Right atrium auricular region (tissue), 2 donors: ENCODE measurements around the gene FMNL2. TPM values are rescaled to one million over a fixed set of nuclear protein-coding genes. Genes with fewer than 3 reads are reported as not detected.
A peak's percentile ranks its signal among the peaks of the same experiment; 100 is the strongest.
"Not testable (repeated sequence)": the region's sequence is repeated elsewhere in the genome, so short reads cannot be mapped to it uniquely, and the experiment has no call there.

Source experiments
- DNase-seq: peaks from one replicate; pipeline ENCODE4 v3.0.0-alpha.2; 2019; ENCODE audit warnings: low spot score
- H3K27ac ChIP-seq, 2 donors: fragments of 200-600 bp; sonication (generic); 1 replicate in 1 of 2; 2 replicates in 1 of 2; pipeline ENCODE4 v1.5.1; 2016 to 2019
- H3K27me3 ChIP-seq, 2 donors: fragments of 200-600 bp; sonication (generic); one replicate each; pipeline versions ENCODE4 v1.5.1 to v1.6.0; 2017 to 2019
- H3K36me3 ChIP-seq: fragments of 200-600 bp; sonication (generic); one replicate; pipeline ENCODE4 v1.5.1; 2016
- H3K4me1 ChIP-seq, 2 donors: fragments of 200-600 bp; sonication (generic); one replicate each; pipeline versions ENCODE4 v1.5.1 to v1.6.0; 2017 to 2019
- H3K4me3 ChIP-seq, 2 donors: fragments of 200-600 bp; sonication (generic); 1 replicate in 1 of 2; 2 replicates in 1 of 2; pipeline ENCODE4 v1.5.1; 2017 to 2019; ENCODE audit warnings: mild to moderate bottlenecking in 1 of 2, moderate library complexity in 1 of 2
- H3K9me3 ChIP-seq, 2 donors: fragments of 200-600 bp; sonication (generic); one replicate each; pipeline ENCODE4 v1.5.1; 2019
- CTCF ChIP-seq, 2 donors: fragments of 200-600 bp; sonication (generic); IDR thresholded peaks; one replicate each; pipeline ENCODE4 v1.5.1; 2019; ENCODE audit warnings: antibody characterized with exemption in 2 of 2
- total RNA-seq, 2 donors: library from RNA; depleted of rRNA; stranded (reverse); fragments of >200 nt; gene quantifications; one replicate each; pipeline ENCODE4 v1.1.0, GENCODE V29; 2016

Gene FMNL2
- total RNA-seq, 2 donors from 2014 or later = 6.0 to 11.5 TPM

GRCh38 chr2:152322222-152322621, 12.8 kb upstream of the FMNL2 start:
- Histone ChIP-seq H3K9me3 (no peaks in the 10 kb centered on the region), H3K4me1 (no peaks in the 10 kb centered on the region), H3K27ac (no peak overlapping the region), H3K4me3 (no peak overlapping the region), H3K36me3 (no peaks in the 10 kb centered on the region), H3K27me3 (no peaks in the 10 kb centered on the region)
- DNase-seq = no peak
- TF ChIP-seq CTCF (IDR thresholded peaks at IDR 0.05) = no peak

- not testable (repeated sequence) for DNase-seq, H3K36me3 ChIP-seq, H3K27ac ChIP-seq, H3K4me1 ChIP-seq, H3K9me3 ChIP-seq, H3K4me3 ChIP-seq, H3K27me3 ChIP-seq
Observed at GRCh38 chr2:152325126-152325525, 9.8 kb upstream of the FMNL2 start.

- H3K27me3 ChIP-seq = no peaks in the 10 kb centered on the region
Observed at GRCh38 chr2:152326710-152327109, 8.3 kb upstream of the FMNL2 start.

GRCh38 chr2:152328013-152328412, 7.0 kb upstream of the FMNL2 start:
- H3K36me3 ChIP-seq = no peaks in the 10 kb centered on the region
- H3K9me3 ChIP-seq = no peaks in the 10 kb centered on the region
- H3K4me3 ChIP-seq = no peak overlapping the region
- no peak for DNase-seq
- no peak overlapping the region for H3K27ac ChIP-seq
- no peak for TF ChIP-seq CTCF (IDR thresholded peaks at IDR 0.05)
- H3K4me1 ChIP-seq = no peaks in the 10 kb centered on the region
- H3K27me3 ChIP-seq = no peaks in the 10 kb centered on the region

More at GRCh38 chr2:152326710-152327109, 8.3 kb upstream of the FMNL2 start:
- DNase-seq = no peak
- no peak for TF ChIP-seq CTCF (IDR thresholded peaks at IDR 0.05)
- Histone ChIP-seq H3K4me3 (no peak overlapping the region), H3K4me1 (no peaks in the 10 kb centered on the region), H3K27ac (no peak overlapping the region), H3K9me3 (no peaks in the 10 kb centered on the region), H3K36me3 (no peaks in the 10 kb centered on the region)

- H3K36me3 ChIP-seq = no peaks in the 10 kb centered on the region
- no peak overlapping the region for H3K27ac ChIP-seq
- DNase-seq = no peak
- no peak overlapping the region for H3K4me3 ChIP-seq
- peaks cover 0 to 7% of the 10 kb centered on the region in 2 donors for H3K4me1 ChIP-seq
- TF ChIP-seq CTCF (IDR thresholded peaks at IDR 0.05) = no peak
- no peaks in the 10 kb centered on the region for H3K27me3 ChIP-seq
- no peaks in the 10 kb centered on the region for H3K9me3 ChIP-seq
Observed at GRCh38 chr2:152330235-152330866, 4.6 kb upstream of the FMNL2 start.

- no peaks in the 10 kb centered on the region for H3K27me3 ChIP-seq
- H3K27ac ChIP-seq = peak overlapping the region; percentile 88 to 91
Observed at GRCh38 chr2:152334701-152335015, 316 bp upstream of the FMNL2 start.

More at GRCh38 chr2:152334701-152335015, 316 bp upstream of the FMNL2 start:
- H3K4me1 ChIP-seq = peaks cover 0 to 22% of the 10 kb centered on the region in 2 donors
- H3K4me3 ChIP-seq = peak overlapping the region; percentile 86 to 96
- TF ChIP-seq CTCF (IDR thresholded peaks at IDR 0.05) = no peak
- no peaks in the 10 kb centered on the region for H3K36me3 ChIP-seq
- no peak for DNase-seq
- H3K9me3 ChIP-seq = no peaks in the 10 kb centered on the region
